Measurements from ENCODE around the gene BCAP29. TPM values are rescaled to one million over a fixed set of nuclear protein-coding genes. Genes with fewer than 3 reads are reported as not detected.

The BCAP29 gene
- total and polyA plus RNA-seq, 2 of the 4 experiments (the other 2 are of a cell fraction), result 33.0 to 35.1 TPM

GRCh38 chr7:107631588-107632491 lies 51.8 kb downstream of the BCAP29 start:
- Histone ChIP-seq H3K9me1 (ENCODE audit: insufficient read depth, low read length) (no peaks in the 10 kb centered on the region), H3K4me2 (ENCODE audit: low read depth, low read length) (no peak overlapping the region), H3K27me3 (ENCODE audit: control insufficient read depth, insufficient read depth, low read length) (no peaks in the 10 kb centered on the region), H3K9me3 (ENCODE audit: control insufficient read depth, insufficient read depth, low read length) (no peaks in the 10 kb centered on the region), H3K79me1 (ENCODE audit: low read depth in 1 of 2, low read length in 2 of 2) (no peaks in the 10 kb centered on the region), H2BK5ac (ENCODE audit: low read depth, low read length, poor library complexity, severe bottlenecking) (no peak overlapping the region), H3K4me1 (ENCODE audit: control insufficient read depth, insufficient read depth, low read length) (no peaks in the 10 kb centered on the region), H3K36me3 (ENCODE audit: control insufficient read depth, insufficient read depth, low read length) (no peaks in the 10 kb centered on the region), H3K14ac (replicated peaks; ENCODE audit: low read depth, low read length) (no peak overlapping the region), H3K23ac (ENCODE audit: low read depth, low read length) (no peak overlapping the region), H4K8ac (ENCODE audit: low read depth in 2 of 2, low read length in 2 of 2) (no peak overlapping the region), H4K5ac (ENCODE audit: low read depth, low read length) (no peak overlapping the region), H3K4ac (ENCODE audit: low read depth, low read length) (no peak overlapping the region), H3K56ac (ENCODE audit: extremely low read depth, insufficient read depth, low read length) (no peak overlapping the region), H3K27ac (ENCODE audit: insufficient read depth, low read length) (no peak overlapping the region), H2AFZ (replicated peaks; ENCODE audit: low read length, poor library complexity) (no peak overlapping the region), H2AK9ac (replicated peaks; ENCODE audit: low read depth, low read length, poor library complexity) (no peak overlapping the region), H3K9ac (ENCODE audit: low read depth, low read length) (no peak overlapping the region), H2BK15ac (ENCODE audit: low read depth, low read length) (no peak overlapping the region), H2BK120ac (ENCODE audit: low read depth, low read length) (no peak overlapping the region), H2BK20ac (ENCODE audit: low read depth, low read length) (no peak overlapping the region), H3K4me3 (ENCODE audit: insufficient read depth, low read depth, low read length) (no peak overlapping the region), H2AK5ac (ENCODE audit: low read depth, low read length) (no peak overlapping the region), H3K18ac (ENCODE audit: low read depth, low read length) (no peak overlapping the region), H4K20me1 (ENCODE audit: insufficient read depth, low read length) (no peaks in the 10 kb centered on the region), H4K91ac (ENCODE audit: insufficient read depth, low read depth, low read length) (no peak overlapping the region)
- DNase-seq (no peak), ATAC-seq (ENCODE audit: low read depth) (no peak)
- ChIA-PET POLR2A (ENCODE audit: unreplicated experiment) (no interaction called here), CTCF (no interaction called here)
- intact Hi-C loops (cut with micrococcal nuclease) (no loop called here), in situ Hi-C loops (cut with MboI; ENCODE audit: low sequenced_read_pairs) (no loop called here), dilution Hi-C loops (cut with HindIII; ENCODE audit: low sequenced_read_pairs, unreplicated experiment) (no loop called here)
- BruUV-seq (replicated peaks), result no TSS peak
- TF ChIP-seq MAFK (IDR thresholded peaks at IDR 0.05; ENCODE audit: low read depth, low read length) (no peak), MXI1 (IDR thresholded peaks at IDR 0.05; ENCODE audit: borderline replicate concordance, low read depth, low read length) (no peak), ELK1 (IDR thresholded peaks at IDR 0.05; ENCODE audit: borderline replicate concordance, low read depth, low read length) (no peak), CTCF (conservative IDR thresholded peaks at IDR 0.05; ENCODE audit: low read depth, low read length) (no peak), NFE2L2 (IDR thresholded peaks at IDR 0.05; ENCODE audit: low read depth, low read length) (no peak), FOS (IDR thresholded peaks at IDR 0.05; ENCODE audit: low read depth, low read length) (no peak)
- 94% methylated on average over 6 of the region's 12 CpGs; no CpG with 5 or more reads in 1 of the 2 experiments for WGBS, 2 experiments (ENCODE audit: extremely low coverage in 2 of 2, insufficient read length in 1 of 2)
